Subcutaneous adipose tissue (tissue), 4 donors: ENCODE measurements around the gene PAX8. TPM values are rescaled to one million over a fixed set of nuclear protein-coding genes. Genes with fewer than 3 reads are reported as not detected.

Experiments
- CTCF ChIP-seq: fragments of 450-650 bp; IDR thresholded peaks from one replicate; pipeline ENCODE4 v1.5.1; 2016; ENCODE audit warnings: low read depth, mild to moderate bottlenecking, control low read depth, antibody characterized with exemption, moderate library complexity
- total RNA-seq, 4 donors: library from RNA; depleted of rRNA; stranded (reverse); fragments of >200 nt; gene quantifications; one replicate each; pipeline ENCODE4 v1.1.0, GENCODE V29; 2016

Gene PAX8
- total RNA-seq, 4 donors from 2014 or later: 2.8 to 10.7 (median 5.8) TPM

DNA sequence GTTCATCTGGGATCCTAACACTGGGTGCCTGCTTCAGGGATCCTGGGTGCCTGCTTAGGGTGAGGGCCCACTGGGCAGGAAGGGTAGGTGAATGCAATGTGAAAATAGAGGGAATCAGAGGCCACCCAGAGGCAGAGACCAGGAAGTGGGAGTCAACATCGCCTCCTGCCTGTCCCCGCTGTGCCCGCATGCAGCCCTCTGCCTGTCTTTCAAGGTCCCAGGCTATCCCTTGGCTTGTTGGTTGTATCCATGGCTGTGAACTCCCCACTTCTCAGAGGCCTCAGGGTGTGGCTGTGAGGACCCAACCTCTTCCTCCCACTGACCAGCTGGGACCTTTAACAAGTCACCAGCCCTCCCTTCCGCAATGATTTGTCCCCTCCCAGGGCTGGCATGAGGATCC is 78.5 kb downstream of the PAX8 start:
- no peak for TF ChIP-seq CTCF

DNA sequence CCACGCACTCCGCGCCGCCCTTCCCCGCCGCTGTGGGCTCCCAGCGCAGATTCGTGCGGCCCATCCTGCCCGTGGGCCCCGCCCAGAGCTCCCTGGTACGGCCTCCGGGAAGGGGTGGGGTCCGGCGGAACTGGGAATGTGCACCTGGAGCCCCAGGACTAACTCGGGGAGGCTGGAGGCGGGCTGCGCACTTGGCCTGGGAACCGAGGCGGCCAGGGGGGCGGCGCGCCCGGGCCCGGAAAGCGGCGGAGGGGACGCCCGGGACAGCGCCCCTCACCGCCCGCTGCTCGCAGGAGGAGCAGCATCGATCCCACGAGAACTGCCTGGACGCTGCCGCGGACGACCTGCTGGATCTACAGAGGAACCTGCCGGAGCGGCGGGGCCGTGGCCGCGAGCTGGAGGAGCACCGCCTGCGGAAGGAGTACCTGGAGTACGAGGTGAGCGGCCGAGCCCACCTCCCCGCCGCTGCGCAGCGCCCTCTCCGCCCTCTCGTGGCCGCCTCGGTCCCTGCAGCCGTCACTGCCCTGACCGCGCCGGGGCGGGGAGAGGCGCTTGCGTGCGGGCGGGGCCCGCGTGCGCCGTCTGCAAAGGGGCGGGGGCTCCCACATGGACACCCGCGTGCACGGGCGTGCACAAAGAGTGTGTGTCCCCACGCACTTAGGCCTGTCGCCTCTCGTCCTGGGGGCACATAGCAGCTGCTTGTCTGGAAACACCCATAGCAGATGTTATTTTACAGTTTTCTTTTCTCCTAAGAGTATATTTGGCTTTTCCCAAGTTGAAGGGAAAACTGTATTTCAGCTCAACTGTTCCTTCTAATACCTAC is 79.7 kb downstream of the PAX8 start:
- TF ChIP-seq CTCF: no peak

- no peak for TF ChIP-seq CTCF
These were observed 80.5 kb downstream of the PAX8 start for GRCh38 chr2:113198048-113198789.

DNA sequence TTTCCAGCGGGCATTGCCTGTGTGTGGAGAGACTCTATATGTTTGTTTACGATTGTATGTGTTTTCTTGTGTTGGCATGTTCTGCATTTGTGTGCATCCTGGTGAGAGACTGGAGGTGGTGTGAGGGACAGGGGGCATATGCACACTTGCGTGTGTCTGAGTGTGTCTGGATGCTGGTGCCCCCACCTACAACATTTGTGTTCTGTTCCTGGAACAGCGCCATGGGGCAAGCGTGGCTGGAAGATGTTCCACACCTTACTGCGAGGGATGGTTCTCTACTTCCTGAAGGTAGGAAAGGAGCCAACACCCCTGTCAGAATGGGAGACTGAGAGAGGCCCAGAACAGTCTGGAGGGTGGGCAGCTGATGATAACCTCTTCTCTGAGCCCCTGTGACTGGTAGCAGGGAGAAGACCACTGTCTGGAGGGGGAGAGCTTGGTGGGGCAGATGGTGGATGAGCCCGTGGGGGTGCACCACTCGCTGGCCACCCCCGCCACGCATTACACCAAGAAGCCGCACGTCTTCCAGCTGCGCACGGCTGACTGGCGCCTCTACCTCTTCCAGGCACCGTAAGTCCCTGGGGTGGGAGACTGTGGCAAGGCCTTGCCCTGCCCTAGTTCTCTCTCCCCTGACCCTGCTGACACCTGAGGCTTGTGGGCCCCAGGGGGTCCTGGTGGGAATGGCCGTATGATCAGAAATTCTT is 81.2 kb downstream of the PAX8 start:
- TF ChIP-seq CTCF: no peak

DNA sequence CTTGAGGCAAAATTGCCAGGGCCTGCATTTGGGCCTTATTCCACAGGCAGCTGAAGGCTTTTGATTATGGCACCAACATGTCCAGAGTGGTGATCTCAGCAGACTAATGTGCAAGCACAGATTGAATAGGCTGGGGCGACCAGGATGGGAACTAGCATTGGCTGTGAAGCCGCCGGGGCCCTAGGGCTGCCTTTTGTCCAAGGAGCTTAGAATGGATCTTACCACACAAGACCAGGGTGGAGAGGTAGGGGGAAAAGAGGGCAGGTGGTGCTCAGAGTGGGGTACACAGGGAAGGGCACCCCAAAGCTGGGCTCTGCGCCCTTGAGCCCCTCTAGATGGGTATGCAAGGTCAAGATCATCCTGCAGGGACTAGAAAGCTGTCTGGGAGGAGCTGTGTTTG is 81.9 kb downstream of the PAX8 start:
- TF ChIP-seq CTCF: no peak

DNA sequence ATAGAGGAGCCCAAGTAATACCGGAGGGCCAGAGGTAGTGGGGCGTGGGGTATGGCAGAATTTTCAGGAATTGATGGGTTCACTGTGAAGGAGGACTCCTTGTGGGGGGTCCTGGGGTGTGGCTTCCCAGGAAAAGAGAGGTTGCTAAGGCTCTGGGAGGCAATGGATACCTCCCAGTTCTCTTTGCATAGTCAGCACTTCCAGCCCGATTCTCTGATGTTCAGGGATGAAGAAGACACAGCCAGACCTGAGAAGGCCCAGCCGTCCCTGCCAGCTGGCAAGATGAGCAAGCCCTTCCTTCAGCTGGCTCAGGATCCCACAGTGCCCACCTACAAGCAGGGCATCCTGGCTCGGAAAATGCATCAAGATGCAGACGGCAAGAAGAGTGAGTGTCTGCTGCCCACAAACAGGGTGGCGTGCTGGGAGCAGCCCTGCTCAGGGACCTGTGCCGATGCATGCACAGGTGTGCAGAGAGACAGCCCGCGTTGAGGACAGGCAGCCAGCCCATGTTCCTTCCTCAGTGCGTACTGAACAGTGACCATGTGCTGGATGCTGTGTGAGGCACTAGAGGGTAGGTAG is 82.7 kb downstream of the PAX8 start:
- no peak for TF ChIP-seq CTCF
